Renal cortex interstitium (tissue), 11 donors: Measurements from ENCODE around the gene FCER2. TPM values are rescaled to one million over a fixed set of nuclear protein-coding genes. Genes with fewer than 3 reads are reported as not detected.

ENCODE experiments used
- DNase-seq, 11 donors: peaks; one replicate each; pipeline ENCODE4 v3.0.0-alpha.2; 2013; ENCODE audit warnings: low read depth in 9 of 11, low spot score in 4 of 11; ENCODE audit errors: extremely low read depth in 1 of 11
- polyA plus RNA-seq, 3 donors: library from polyadenylated mRNA; unstranded; fragments of 120-200 nt; gene quantifications; one replicate each; pipeline ENCODE4 v1.2.1, GENCODE V29; 2013; ENCODE audit not compliant: insufficient read length in 3 of 3

Gene FCER2
- polyA plus RNA-seq, 3 donors, result 0.06 to 0.14 TPM; not detected in 1

DNA sequence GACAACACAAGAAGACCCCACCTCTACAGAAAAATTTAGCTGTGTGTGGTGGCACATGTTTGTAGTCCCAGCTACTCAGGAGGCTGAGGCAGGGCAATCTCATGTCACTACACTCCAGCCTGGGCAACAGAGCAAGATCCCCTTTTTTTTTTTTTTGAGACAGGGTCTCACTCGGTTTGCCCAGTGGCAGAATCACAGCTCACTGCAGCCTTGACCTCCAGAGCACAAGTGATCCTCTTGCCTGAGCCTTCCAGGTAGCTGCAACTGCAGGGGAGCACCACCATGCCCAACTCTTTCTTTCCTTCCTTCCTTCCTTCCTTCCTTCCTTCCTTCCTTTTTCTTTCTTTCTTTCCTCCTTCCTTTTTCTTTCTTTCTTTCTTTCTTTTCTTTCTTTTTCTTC lies 34.2 kb upstream of the FCER2 start:
- no peak for DNase-seq

DNA sequence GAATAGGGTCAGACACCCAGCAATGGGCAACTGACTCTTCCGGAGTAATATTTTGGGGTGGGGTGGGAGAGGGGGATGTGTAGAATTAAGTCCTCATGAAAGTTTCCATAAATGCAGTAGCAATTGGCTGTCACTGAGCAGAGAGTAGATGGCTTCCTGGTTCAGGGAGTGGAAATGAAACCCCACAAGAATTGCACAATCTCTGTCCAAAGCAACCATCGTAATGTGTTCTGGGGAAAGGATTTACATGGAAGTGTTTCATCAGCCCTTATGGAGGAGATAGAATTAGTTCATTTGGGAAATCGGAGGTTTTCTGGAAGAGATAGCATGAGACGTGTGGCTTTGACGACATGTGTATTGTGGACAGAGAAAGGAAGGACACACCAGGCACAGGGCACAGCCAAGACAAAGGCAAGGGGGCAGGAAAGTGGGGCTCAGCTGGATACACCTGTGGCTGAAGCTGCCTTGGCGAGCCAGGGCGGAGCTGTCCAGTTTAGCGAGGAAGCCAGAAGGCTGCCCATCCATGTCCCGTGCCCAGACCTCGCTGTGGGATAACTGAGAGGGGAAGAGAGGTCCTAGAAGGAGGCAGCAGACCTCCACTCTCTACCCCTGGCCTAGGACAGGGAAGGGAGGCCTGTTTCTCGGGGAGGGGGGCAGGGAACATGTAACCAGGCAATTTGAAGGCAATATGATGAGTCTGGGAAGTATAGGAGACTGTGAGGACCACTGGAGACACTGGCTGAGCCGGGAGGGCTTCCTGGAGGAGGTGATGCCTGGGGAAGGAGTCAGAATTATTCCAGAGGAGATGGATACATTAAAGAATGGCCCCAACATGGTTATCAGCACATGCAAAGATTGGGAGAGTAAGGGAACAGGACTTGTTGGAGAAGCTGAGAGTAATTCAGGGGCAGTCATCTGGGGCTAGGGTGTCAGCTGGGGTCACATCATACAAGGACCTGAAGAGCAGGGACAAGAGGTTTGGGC lies 32.6 kb upstream of the FCER2 start:
- no peak for DNase-seq

- DNase-seq, result no peak
These were observed 31.4 kb upstream of the FCER2 start for GRCh38 chr19:7733376-7733775.

DNA sequence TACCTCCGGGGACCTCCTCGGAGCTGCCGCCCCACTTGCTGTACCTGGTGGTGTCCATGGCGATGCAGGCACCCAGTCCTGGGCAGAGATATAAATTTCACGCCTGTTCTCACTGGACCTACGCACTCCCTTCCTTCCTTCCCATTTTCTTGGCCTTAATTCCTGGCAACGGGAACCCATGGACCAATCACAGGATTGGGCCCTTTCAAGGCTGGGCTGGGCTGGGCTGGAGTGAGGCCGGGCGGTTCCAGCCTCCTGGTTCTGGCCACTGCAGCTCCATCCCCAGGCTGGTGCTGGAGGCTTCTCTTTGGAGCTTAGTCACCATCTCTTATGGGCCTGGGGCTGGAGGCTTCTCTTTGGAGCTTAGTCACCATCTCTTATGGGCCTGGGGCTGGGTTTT lies 30.1 kb upstream of the FCER2 start, which contains the start of gene CLEC4G:
CLEC4G (minus strand) TSS at position 66 of the 400 bp plus-strand sequence; CDS start at position 58, 8 bp downstream.
- no peak for DNase-seq

DNA sequence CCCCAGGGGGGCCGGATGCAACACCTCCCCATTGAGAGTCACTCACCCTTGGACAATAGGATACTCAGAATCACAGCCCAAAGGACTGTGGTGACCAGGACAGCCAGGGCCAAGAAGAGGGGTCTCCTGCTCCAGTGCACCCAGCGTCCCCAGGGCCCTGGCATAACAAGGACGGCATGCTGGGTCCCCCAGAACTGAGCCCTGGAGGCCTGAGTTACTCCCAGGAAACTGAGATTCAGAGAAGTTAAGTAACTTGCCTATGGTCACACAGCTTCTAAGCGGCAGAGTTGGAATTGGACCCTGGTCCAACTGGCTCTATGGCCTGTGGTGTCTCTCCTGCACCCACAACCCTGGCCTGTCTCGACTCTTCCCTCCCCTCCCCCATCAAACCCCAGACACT lies 29.7 kb upstream of the FCER2 start:
- DNase-seq, result no peak

DNA sequence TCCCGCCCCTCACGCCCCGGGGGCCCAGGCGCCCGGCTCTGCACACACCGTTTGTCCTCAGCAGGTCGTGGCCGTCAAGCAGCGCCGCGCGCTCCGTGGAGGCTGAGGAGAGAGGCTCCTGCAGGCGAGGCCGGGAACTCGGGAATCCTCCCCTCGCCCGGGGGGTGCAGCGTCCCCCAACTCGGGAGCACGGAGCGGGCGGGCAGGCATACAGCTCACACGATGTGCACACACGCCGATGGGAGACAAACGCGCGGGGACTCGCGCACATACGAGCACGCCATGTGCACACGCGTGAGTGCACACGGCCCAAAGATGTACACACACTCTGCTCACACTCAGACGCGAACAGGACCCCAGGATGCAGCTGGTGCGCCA lies 29.3 kb upstream of the FCER2 start:
- DNase-seq, result no peak

DNA sequence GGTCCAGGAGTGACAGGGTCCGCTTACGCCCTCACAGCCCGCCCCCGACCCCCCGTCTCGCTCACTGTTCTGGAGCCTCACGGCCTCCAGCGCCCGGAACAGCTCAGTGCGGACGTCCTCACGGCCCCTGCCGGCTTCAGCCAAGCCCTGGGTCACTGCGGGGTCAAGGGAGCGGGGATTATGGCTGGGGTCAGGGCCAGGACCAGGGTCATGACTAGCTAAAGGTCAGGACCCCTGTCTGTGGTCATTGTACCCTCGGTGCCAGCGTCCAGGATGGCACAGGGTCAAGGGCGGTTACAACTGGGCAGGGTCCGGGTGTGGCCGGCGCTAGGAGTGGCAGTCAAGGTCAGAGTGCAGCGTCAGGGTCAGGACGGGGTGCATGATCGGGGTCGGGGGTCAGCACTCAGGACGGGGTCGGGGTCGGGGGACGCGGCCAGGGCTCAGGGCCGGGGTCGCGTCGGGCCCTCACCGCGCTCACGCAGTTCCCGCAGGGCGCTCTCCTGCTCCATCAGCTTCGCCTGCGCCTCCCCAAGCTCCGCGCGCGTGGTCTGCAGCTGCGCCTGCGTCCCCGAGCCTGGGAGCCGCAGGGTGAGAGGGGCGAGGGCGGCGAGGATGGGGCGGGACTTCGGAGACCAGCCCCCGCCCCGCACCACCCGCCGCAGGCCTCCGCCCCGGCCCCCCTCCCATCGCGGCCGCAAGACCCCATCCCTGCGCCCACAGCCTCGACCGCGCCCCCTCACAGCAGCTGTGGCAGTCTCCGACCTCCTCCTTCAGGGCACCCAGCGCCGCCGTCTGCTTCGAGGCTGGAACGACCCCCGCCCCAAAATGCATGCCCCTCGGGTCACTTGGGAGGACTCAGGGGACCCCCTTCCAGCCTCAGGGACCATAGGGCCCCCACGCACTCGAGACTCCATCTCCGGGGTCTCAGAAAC lies 28.6 kb upstream of the FCER2 start:
- no peak for DNase-seq

GRCh38 chr19:7729831-7730285 lies 27.9 kb upstream of the FCER2 start:
- no peak for DNase-seq

DNA sequence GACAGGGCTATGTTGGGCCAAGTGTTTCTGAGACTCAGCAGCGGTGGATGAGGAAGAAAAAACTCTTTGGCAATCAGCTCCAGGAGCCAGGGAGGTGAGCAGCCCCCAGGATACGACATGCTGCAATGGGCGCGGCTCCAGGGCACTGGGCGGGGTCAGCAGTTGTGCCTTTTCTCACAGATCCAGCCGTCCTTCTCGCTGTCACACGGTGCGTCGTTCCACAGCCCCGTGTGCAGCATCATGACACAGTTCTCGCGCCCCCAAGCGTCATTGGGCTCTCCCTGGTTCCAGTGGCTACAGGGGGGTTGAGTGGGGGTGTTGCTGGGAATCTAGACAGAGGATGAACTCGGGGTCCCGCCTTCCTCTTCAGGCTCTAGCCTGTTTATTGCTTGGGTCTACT lies 27.3 kb upstream of the FCER2 start:
- DNase-seq, result no peak

DNA sequence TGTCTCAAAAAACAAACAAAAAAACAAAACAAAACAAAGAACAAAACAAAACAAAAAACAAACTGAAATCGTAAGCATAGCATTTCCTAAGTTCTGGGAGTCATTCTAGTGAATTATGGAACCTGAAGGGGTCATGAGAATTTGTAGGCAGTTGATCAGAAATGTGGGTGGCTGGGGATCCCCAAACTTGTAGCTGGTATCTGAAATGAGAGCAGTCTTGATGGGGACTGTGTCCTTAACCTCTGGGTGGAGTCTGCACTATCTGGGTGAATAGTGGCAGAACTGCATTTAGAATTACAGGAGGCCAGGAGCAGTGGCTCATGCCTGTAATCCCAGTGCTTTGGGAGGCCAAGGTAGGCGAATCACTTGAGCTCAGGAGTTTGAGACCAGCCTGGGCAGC lies 23.9 kb upstream of the FCER2 start:
- no peak for DNase-seq

- DNase-seq, result no peak
These were observed 20.3 kb upstream of the FCER2 start for GRCh38 chr19:7722231-7722651.

DNA sequence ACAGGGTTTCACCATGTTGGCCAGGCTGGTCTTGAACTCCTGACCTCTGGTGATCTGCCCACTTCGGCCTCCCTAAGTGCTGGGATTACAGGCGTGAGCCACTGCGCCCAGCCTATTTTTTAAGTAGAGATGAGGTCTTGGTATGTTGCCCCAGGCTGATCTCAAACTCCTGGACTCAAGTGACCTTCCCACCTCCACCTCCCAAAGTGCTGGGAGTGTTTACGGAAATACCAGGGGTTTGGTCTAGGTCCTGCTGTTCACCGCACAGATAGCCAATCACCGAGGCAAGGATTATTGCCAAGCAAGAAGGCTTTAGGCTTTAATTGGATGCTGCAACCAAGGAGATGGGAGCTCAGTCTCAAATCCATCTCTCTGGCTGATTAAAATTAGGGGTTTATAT lies 18.4 kb upstream of the FCER2 start:
- DNase-seq, result no peak

GRCh38 chr19:7718668-7719067 lies 16.7 kb upstream of the FCER2 start:
- no peak for DNase-seq

DNA sequence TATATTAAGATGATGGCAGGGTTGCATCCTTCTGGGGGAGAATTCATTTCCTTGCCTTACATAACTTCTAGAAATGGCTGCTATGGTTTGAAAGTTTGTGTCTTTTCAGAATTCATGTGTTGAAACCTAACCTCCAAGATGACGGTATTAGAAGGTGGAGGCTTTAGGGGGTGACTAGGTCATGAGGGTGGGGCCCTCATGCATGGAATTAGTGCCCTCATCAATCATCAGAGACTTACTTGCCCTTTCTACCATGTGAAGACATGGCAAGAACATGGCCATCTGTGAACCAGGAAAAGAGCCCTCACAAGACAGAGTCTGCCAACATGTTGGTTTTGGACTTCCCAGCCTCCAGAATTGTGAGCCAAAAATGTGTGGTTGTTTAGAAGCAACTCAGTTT lies 14.8 kb upstream of the FCER2 start:
- no peak for DNase-seq

- no peak for DNase-seq
These were observed 13.7 kb upstream of the FCER2 start for GRCh38 chr19:7715671-7716070.

GRCh38 chr19:7710616-7711015 lies 8.7 kb upstream of the FCER2 start:
- DNase-seq, result no peak

- no peak for DNase-seq
These were observed 8.1 kb upstream of the FCER2 start for GRCh38 chr19:7709932-7710460.

GRCh38 chr19:7706955-7707456 lies 5.1 kb upstream of the FCER2 start:
- no peak for DNase-seq

- DNase-seq, result no peak
These were observed 4.4 kb upstream of the FCER2 start for GRCh38 chr19:7706188-7706954.
